KMS-11 (cell line): Measurements from ENCODE around the gene SRP19.
A peak's percentile ranks its signal among the peaks of the same experiment; 100 is the strongest.
"Not testable (repeated sequence)": the region's sequence is repeated elsewhere in the genome, so short reads cannot be mapped to it uniquely, and the experiment has no call there.

Experiments
- H2AFZ ChIP-seq: fragments of 200-600 bp; sonication (generic); 2 replicates; pipeline ENCODE4 v1.6.1; 2016; ENCODE audit warnings: antibody characterized with exemption, mixed run types, low read depth
- H3K27ac ChIP-seq: fragments of 200-600 bp; sonication (generic); 2 replicates; pipeline ENCODE4 v1.6.1; 2016; ENCODE audit warnings: mild to moderate bottlenecking, mixed run types
- H3K27me3 ChIP-seq: fragments of 200-600 bp; sonication (generic); 2 replicates; pipeline ENCODE4 v1.6.1; 2017; ENCODE audit warnings: mild to moderate bottlenecking, low read depth, mixed run types, moderate library complexity; ENCODE audit not compliant: insufficient read depth
- H3K36me3 ChIP-seq: fragments of 200-600 bp; sonication (generic); 2 replicates; pipeline ENCODE4 v1.6.1; 2017; ENCODE audit warnings: mild to moderate bottlenecking, mixed run types; ENCODE audit not compliant: insufficient read depth
- H3K4me1 ChIP-seq: fragments of 200-600 bp; sonication (generic); 2 replicates; pipeline ENCODE4 v1.6.1; 2016; ENCODE audit warnings: mild to moderate bottlenecking, low read depth, mixed run types; ENCODE audit not compliant: poor library complexity, severe bottlenecking
- H3K4me2 ChIP-seq: fragments of 200-600 bp; sonication (generic); 2 replicates; pipeline ENCODE4 v1.7.0; 2016; ENCODE audit warnings: mild to moderate bottlenecking, mixed run types
- H3K4me3 ChIP-seq: fragments of 200-600 bp; sonication (generic); IDR thresholded peaks from 2 replicates; pipeline ENCODE4 v1.6.1; 2017; ENCODE audit warnings: low read depth, low read length, mixed read lengths; ENCODE audit not compliant: insufficient read depth
- H3K79me2 ChIP-seq: fragments of 200-600 bp; sonication (generic); 2 replicates; pipeline ENCODE4 v1.6.1; 2016; ENCODE audit warnings: low read depth, mixed run types; ENCODE audit not compliant: insufficient read depth
- H3K9ac ChIP-seq: fragments of 200-600 bp; sonication (generic); 2 replicates; pipeline ENCODE4 v1.6.1; 2016; ENCODE audit warnings: mild to moderate bottlenecking, mixed run types
- H4K20me1 ChIP-seq: fragments of 200-600 bp; sonication (generic); 2 replicates; pipeline ENCODE4 v1.6.1; 2016; ENCODE audit warnings: mild to moderate bottlenecking, mixed run types; ENCODE audit not compliant: insufficient read depth
- TF ChIP-seq, protein P1 (sequence below): fragments of 200-600 bp; sonication (generic); conservative IDR thresholded peaks from 2 replicates; pipeline ENCODE4 v1.6.1; 2017; ENCODE audit warnings: low read depth, mild to moderate bottlenecking, antibody characterized with exemption, low read length, moderate library complexity, mixed read lengths

SRP19 gene

DNA sequence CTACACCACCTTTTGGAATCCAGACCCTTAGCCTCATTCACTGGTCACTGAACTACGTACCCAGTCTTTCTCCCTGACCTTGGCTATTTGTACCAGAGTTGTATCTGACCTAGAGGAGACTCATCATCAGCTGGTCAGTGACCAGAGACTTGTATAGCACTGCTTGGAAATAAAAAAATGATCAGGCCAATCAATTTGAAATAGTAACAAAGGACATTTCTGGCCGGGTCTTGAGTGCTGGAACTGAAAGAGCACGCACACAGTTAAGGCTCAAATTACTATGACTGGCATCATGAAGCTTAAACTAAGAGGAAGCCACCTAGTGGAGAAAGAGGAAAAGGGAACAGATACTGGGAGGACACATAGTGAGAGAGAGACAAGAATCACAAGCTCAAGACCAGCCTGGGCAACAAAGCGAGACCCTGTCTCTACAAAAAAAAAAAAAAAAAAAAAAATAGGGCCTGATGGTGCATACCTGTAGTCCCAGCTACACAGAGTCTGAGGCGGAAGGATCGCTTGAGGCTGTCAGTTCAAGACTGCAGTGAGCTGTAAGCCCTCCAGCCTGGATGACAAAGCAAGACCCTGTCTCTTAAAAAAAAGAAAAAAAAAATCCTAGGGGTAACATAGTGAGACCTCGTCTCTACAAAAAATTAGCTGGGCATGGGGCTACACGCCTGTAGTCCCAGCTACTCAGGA lies 12.8 kb upstream of the SRP19 start:
- Histone ChIP-seq H3K4me1 (peaks cover 3% of the 10 kb centered on the region), H4K20me1 (no peaks in the 10 kb centered on the region), H3K4me2 (peak overlapping the region; percentile 25; the same call in 1 of the 2 replicates), H2AFZ (no peak overlapping the region), H3K9ac (no peak overlapping the region), H3K27ac (no peak overlapping the region), H3K4me3 (no peak overlapping the region), H3K27me3 (no peaks in the 10 kb centered on the region), H3K79me2 (no peaks in the 10 kb centered on the region), H3K36me3 (no peaks in the 10 kb centered on the region)
- TF ChIP-seq, protein P1, sequence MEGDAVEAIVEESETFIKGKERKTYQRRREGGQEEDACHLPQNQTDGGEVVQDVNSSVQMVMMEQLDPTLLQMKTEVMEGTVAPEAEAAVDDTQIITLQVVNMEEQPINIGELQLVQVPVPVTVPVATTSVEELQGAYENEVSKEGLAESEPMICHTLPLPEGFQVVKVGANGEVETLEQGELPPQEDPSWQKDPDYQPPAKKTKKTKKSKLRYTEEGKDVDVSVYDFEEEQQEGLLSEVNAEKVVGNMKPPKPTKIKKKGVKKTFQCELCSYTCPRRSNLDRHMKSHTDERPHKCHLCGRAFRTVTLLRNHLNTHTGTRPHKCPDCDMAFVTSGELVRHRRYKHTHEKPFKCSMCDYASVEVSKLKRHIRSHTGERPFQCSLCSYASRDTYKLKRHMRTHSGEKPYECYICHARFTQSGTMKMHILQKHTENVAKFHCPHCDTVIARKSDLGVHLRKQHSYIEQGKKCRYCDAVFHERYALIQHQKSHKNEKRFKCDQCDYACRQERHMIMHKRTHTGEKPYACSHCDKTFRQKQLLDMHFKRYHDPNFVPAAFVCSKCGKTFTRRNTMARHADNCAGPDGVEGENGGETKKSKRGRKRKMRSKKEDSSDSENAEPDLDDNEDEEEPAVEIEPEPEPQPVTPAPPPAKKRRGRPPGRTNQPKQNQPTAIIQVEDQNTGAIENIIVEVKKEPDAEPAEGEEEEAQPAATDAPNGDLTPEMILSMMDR, result peak; percentile 77

GRCh38 chr5:112849912-112850311 lies 11.2 kb upstream of the SRP19 start:
- Histone ChIP-seq H3K9ac (no peak overlapping the region), H3K27ac (no peak overlapping the region), H2AFZ (no peak overlapping the region), H3K4me3 (no peak overlapping the region), H3K27me3 (no peaks in the 10 kb centered on the region), H3K36me3 (no peaks in the 10 kb centered on the region), H3K4me2 (no peak overlapping the region), H3K79me2 (no peaks in the 10 kb centered on the region), H4K20me1 (no peaks in the 10 kb centered on the region), H3K4me1 (peaks cover 3% of the 10 kb centered on the region)
- TF ChIP-seq, protein P1, result no peak

GRCh38 chr5:112854651-112855050 lies 6.4 kb upstream of the SRP19 start:
- H3K36me3 ChIP-seq, result no peaks in the 10 kb centered on the region
- H3K9ac ChIP-seq, result no peak overlapping the region
- H3K4me1 ChIP-seq, result no peaks in the 10 kb centered on the region
- TF ChIP-seq, protein P1, result no peak
- no peaks in the 10 kb centered on the region for H4K20me1 ChIP-seq
- H3K4me2 ChIP-seq, result no peak overlapping the region
- no peak overlapping the region for H2AFZ ChIP-seq
- no peaks in the 10 kb centered on the region for H3K79me2 ChIP-seq
- H3K27ac ChIP-seq, result no peak overlapping the region
- no peaks in the 10 kb centered on the region for H3K27me3 ChIP-seq
- no peak overlapping the region for H3K4me3 ChIP-seq

DNA sequence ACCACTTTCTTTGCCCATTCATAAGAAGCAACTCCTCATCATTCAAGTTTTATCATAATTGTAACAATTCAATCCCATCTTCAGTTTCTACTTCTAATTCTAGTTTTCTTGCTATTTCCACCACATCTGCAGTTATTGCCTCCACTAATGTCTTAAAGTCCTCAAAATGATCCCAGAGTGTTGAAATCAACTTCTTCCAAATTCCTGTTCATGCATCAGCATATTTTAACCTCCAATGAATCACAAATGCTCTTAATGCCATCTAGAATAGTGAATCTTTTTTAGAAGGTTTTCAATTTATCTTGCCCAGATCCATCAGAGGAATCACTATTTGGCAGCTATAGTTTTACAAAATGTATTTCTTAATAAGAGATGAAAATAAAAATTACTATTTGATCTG lies 3.2 kb upstream of the SRP19 start:
- TF ChIP-seq, protein P1, result no peak
- Histone ChIP-seq H3K79me2 (peaks cover 17% of the 10 kb centered on the region), H3K27me3 (no peaks in the 10 kb centered on the region), H3K4me3 (no peak overlapping the region), H3K4me1 (peaks cover 14% of the 10 kb centered on the region), H3K27ac (no peak overlapping the region), H2AFZ (no peak overlapping the region), H3K4me2 (no peak overlapping the region), H3K36me3 (no peaks in the 10 kb centered on the region), H4K20me1 (no peaks in the 10 kb centered on the region), H3K9ac (no peak overlapping the region)

- H3K27me3 ChIP-seq, H3K4me3 ChIP-seq, H4K20me1 ChIP-seq, H3K36me3 ChIP-seq: not testable (repeated sequence)
- Histone ChIP-seq H3K79me2 (peaks cover 40% of the 10 kb centered on the region), H3K9ac (peak overlapping the region; percentile 88), H3K27ac (peak overlapping the region; percentile 80), H3K4me2 (peak overlapping the region; percentile 89), H3K4me1 (peaks cover 26% of the 10 kb centered on the region), H2AFZ (peak overlapping the region; percentile 87)
These were observed 537 bp upstream of the SRP19 start for GRCh38 chr5:112860571-112860928.
